Left renal pelvis (tissue), 4 donors: ENCODE results near the gene LRRC32. TPM values are rescaled to one million over a fixed set of nuclear protein-coding genes. Genes with fewer than 3 reads are reported as not detected.

Source experiments
- DNase-seq, 4 donors: peaks; one replicate each; pipeline ENCODE4 v3.0.0-alpha.2; 2013; ENCODE audit warnings: low read depth in 4 of 4, low spot score in 3 of 4
- polyA plus RNA-seq, 4 donors: library from polyadenylated mRNA; unstranded; fragments of 120-200 nt; gene quantifications; one replicate each; pipeline ENCODE4 v1.2.1, GENCODE V29; 2013; ENCODE audit not compliant: insufficient read length in 4 of 4

The LRRC32 gene
- polyA plus RNA-seq, 4 donors: 52.7 to 70.3 (median 69.2) TPM

- no peak for DNase-seq
These were observed 4.6 kb downstream of the LRRC32 start for GRCh38 chr11:76665921-76666351.

- no peak for DNase-seq
These were observed 5.4 kb downstream of the LRRC32 start for GRCh38 chr11:76665172-76665571.

- DNase-seq: no peak
These were observed 5.9 kb downstream of the LRRC32 start for GRCh38 chr11:76664578-76665061.

GRCh38 chr11:76663912-76664440 is 6.6 kb downstream of the LRRC32 start:
- no peak for DNase-seq

- DNase-seq: no peak
These were observed 7.1 kb downstream of the LRRC32 start for GRCh38 chr11:76663486-76663810.

GRCh38 chr11:76662656-76663485 is 7.7 kb downstream of the LRRC32 start:
- DNase-seq: no peak

GRCh38 chr11:76661834-76662434 is 8.6 kb downstream of the LRRC32 start:
- no peak for DNase-seq

GRCh38 chr11:76661306-76661751 is 9.2 kb downstream of the LRRC32 start:
- no peak for DNase-seq

- DNase-seq: no peak
These were observed 9.8 kb downstream of the LRRC32 start for GRCh38 chr11:76660533-76661305.

GRCh38 chr11:76659672-76660532 is 10.6 kb downstream of the LRRC32 start:
- no peak for DNase-seq

GRCh38 chr11:76658651-76659650 is 11.6 kb downstream of the LRRC32 start:
- DNase-seq: no peak

GRCh38 chr11:76658231-76658630 is 12.3 kb downstream of the LRRC32 start:
- no peak for DNase-seq

GRCh38 chr11:76657187-76658170 is 13.1 kb downstream of the LRRC32 start:
- DNase-seq: no peak

- no peak for DNase-seq
These were observed 13.9 kb downstream of the LRRC32 start for GRCh38 chr11:76656571-76657081.

GRCh38 chr11:76656050-76656531 is 14.5 kb downstream of the LRRC32 start:
- DNase-seq: no peak

GRCh38 chr11:76655501-76656049 is 15.0 kb downstream of the LRRC32 start:
- no peak for DNase-seq

- DNase-seq: no peak
These were observed 15.6 kb downstream of the LRRC32 start for GRCh38 chr11:76654980-76655379.
